Measurements from ENCODE around the gene DPY19L1.
"Not testable (repeated sequence)": the region's sequence is repeated elsewhere in the genome, so short reads cannot be mapped to it uniquely, and the experiment has no call there.

Gene DPY19L1

GRCh38 chr7:34988442-34989125 is 48.7 kb downstream of the DPY19L1 start:
- not testable (repeated sequence) for DNase-seq (ENCODE audit: low read depth)

DNA sequence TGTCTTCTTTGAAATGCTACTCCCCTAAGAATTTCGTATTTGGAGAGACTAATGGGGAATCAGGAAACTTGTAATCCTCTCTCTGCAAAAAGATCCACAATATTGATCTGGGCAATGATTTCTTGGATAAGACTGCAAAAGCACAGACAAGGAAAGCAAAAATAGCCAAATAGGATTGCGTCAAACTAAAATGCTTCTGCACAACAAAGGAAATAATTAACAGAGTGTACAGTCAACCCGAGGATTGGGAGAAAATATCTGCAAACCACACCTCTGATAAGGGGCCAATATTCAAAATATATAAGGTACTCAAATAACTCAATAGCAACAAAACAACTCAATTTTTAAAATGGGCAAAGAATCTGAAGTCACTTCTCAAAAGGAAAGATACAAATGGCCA is 52.1 kb downstream of the DPY19L1 start:
- not testable (repeated sequence) for DNase-seq (ENCODE audit: low read depth)

GRCh38 chr7:34984140-34984539 is 53.1 kb downstream of the DPY19L1 start:
- not testable (repeated sequence) for DNase-seq (ENCODE audit: low read depth)

- DNase-seq (ENCODE audit: low read depth): no peak
These were observed 54.8 kb downstream of the DPY19L1 start for GRCh38 chr7:34982371-34983019.

- not testable (repeated sequence) for DNase-seq (ENCODE audit: low read depth)
These were observed 58.2 kb downstream of the DPY19L1 start for GRCh38 chr7:34979124-34979523.

DNA sequence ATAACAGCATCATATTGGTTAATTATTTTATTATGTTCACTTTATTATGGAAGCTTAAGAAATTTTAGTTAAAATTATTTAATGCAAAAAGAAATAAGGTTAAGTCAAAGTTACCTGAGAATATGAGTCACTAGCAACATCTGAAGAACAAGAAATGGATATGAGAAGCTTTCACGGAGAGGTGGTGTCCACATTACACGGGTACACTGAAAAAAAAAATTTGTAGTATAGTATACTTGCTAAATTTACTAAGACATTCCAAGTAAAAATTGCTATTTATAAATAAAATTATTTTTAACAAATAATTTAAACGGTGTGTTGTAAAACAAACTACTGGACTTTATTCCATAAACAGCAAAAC is 63.9 kb downstream of the DPY19L1 start:
- no peak for DNase-seq (ENCODE audit: low read depth)

DNA sequence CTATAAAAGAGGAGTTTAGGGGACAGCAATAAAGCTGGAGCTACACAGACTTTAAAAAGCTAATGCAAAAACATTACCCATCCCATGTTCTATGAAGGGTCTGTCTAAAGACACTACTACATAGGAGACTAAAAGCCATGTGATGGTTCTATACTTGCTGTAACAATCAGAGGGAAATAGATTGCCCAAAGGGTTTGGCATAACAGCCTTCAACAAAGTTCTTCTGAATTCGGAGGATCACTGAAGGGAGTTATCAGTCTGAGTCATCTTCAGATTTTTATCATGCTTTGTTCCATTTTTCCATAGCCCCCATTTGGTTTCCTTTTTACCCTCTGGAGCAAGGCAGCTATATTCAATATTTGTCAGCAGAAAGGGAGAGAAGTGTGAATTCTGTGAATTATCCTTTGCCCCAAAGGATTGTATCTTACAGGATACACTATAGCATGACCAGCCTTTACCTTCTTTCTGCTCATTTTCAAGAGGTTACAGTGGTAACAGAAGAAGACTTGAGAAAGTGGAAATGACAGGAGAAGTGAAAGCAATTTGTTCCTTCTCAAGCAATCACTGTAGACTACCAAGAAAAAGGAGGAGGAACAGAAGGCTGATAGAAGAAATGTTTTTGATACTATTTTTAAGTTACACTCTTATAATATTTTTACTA is 64.4 kb downstream of the DPY19L1 start:
- DNase-seq (ENCODE audit: low read depth): not testable (repeated sequence)

DNA sequence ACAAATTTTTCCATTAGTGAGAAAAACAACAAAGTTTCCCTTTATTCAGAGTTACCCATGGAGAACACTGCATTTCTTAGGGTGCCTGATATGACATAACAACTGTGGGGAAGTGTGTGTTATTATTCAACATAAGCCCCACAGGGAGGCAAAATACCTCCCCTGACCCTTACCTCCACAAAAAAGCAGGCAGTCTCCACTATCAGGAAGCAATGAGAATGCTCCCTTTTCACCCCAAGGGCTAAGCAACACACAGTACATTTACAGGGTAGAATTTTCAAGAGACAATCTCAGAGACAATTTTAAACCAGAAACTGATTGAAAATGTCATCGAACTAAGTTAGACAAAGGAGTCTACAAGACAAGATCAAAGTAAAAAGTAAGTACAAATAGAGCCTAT is 69.5 kb downstream of the DPY19L1 start:
- not testable (repeated sequence) for DNase-seq (ENCODE audit: low read depth)

GRCh38 chr7:34966504-34966903 is 70.8 kb downstream of the DPY19L1 start:
- DNase-seq (ENCODE audit: low read depth): not testable (repeated sequence)

- DNase-seq (ENCODE audit: low read depth): no peak
These were observed 79.3 kb downstream of the DPY19L1 start for GRCh38 chr7:34958021-34958420.

GRCh38 chr7:34952822-34953221 is 84.5 kb downstream of the DPY19L1 start:
- DNase-seq (ENCODE audit: low read depth): no peak

DNA sequence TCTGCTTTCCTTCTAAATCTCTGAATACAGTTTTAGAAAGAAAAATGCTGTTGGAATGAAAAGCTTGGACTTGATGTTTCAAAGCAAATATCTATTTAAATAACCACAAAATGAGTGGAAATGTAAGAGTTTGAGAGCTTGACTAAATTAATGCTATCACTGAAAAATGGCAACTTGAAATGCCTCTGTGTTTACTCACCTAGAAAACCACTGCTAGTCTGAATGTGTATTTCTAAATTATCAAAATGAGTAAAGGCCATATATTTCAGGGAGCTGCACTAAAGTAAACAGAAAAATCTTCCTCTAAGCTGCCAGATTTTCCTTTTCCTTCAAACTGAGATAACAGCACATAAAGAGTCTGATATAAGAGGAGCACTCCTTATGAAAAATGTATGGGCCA is 87.9 kb downstream of the DPY19L1 start:
- no peak for DNase-seq (ENCODE audit: low read depth)

DNA sequence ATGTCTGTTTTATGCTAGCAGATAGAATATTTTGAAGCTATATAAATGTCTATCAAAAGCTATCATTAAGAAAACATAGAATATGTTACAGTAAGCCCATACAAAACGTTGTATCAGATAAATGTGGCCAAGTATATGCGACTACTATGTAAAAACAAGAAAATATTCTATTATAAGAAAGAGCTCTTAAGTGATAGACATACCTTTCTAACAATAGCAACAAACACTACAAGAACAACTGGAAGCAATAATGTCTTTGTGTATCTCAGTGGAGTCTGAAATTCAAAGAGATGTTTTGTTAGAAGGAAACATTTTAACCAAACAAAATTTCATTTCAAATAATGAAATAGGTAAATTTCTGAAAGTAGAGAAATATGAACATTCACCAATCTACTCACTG is 89.9 kb downstream of the DPY19L1 start:
- not testable (repeated sequence) for DNase-seq (ENCODE audit: low read depth)

DNA sequence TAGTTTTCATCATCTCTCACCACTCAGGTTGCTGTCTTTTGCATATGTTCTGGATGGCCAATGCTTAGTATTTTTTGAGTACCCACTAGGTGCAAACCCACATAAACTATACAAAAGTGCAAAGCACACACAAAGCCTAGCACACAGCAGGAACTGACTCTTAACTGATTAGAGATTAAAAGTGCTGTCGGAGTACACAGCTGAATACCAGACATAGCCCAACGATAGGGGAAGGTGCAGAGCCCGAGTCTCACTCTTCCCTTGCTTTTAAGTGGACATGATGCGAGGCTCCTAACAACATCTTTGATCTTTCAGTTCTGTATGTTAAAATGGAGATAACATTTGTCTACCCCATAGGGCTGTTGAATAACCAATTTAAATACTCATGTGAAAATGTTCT is 90.8 kb downstream of the DPY19L1 start:
- DNase-seq (ENCODE audit: low read depth): no peak

GRCh38 chr7:34945894-34946477 is 91.3 kb downstream of the DPY19L1 start:
- DNase-seq (ENCODE audit: low read depth): not testable (repeated sequence)

GRCh38 chr7:34939175-34939574 is 98.1 kb downstream of the DPY19L1 start:
- DNase-seq (ENCODE audit: low read depth): no peak

- not testable (repeated sequence) for DNase-seq (ENCODE audit: low read depth)
These were observed 101.5 kb downstream of the DPY19L1 start for GRCh38 chr7:34935735-34936165.

GRCh38 chr7:34931739-34932138 is 105.5 kb downstream of the DPY19L1 start:
- DNase-seq (ENCODE audit: low read depth): no peak

DNA sequence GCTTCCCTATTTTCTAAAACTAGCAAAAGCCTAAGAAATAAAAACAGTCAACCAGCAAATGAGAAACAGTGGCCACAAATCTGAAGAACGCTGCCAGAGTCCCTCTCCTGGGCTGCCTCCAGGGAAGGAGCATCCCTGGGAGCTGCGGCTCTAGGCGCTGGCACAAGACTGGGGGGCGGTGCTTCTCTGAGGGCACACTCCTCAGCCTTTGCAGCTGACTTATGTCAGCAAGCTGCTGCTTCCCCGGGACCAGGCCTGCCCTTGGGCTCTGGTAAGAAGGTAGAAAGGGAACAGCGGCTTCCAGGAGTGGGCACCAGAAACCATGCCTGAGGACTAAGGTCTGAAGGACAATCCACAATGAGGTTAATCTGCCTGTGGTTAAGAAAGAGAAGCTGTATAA is 107.5 kb downstream of the DPY19L1 start:
- not testable (repeated sequence) for DNase-seq (ENCODE audit: low read depth)

DNA sequence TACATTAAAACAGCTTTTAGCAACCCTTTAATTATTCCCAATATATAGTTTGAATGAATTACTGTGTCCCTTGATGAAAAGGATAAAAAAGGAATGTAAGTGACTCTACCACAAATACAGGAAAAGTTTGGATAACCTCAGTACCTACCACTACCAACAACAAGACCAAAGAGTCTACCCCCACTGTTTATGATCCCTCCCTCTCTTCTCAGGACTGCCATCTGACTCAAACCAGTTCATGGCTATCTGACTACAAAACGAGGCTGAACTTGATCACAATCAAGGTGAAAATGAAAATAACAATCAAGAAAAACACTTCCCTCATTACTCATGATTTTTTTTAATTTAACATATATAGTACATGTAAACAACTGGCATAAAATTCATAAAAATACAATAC is 108.7 kb downstream of the DPY19L1 start:
- no peak for DNase-seq (ENCODE audit: low read depth)

DNA sequence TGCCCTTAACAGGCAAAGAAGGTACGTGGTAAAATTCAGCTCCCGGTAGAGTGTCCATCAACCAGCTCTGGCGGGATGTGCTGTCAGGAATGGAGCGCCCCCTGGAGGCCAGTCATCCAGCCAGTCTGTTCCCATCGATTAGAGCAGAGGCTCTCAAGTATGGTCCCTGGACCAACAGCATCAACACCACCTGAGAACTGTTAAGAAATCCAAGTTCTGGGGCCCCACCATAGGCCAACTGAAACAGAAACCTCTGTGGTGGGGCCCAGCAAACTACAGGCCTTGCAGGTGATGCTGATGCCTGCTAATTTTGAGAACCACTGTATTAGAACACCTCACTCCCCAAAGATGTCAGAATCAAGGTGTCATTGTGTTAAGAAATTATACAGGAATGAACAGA is 109.2 kb downstream of the DPY19L1 start:
- DNase-seq (ENCODE audit: low read depth): no peak

- not testable (repeated sequence) for DNase-seq (ENCODE audit: low read depth)
These were observed 116.8 kb downstream of the DPY19L1 start for GRCh38 chr7:34920470-34920869.

DNA sequence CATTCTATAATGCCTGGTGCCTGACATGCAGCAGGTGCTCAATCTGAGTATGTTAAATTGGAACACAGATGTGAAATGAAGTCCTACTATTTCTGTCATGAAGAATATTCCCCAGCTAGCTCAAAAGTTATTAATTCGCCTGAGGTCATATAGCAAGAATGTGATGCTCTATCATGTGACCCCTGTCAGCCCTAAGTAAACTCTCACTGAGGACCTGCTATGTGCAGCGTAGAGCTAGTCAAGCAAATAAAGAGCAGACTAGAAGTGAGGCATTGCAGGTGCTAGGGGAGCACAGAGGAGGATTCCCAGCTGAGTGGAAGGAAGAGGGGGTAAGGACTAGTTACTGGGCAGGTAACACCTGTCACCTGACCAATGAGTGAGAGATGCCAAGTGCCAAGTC is 118.2 kb downstream of the DPY19L1 start:
- DNase-seq (ENCODE audit: low read depth): not testable (repeated sequence)

Measured in stimulated activated CD8-positive, alpha-beta memory T cell treated with anti-CD3 and anti-CD28 coated beads, Interleukin-12 subunit alpha, Interleukin-12 subunit beta, amount 100 ng/mL, for 1 hour (primary cell).